GM23248 (cell line): Measurements from ENCODE around the gene RPS26.

Source experiments
- EZH2 ChIP-seq: fragments of 200-600 bp; sonication (generic); IDR thresholded peaks from 2 replicates; pipeline ENCODE4 v1.6.1; 2018; ENCODE audit warnings: antibody characterized with exemption, mild to moderate bottlenecking; ENCODE audit not compliant: insufficient read depth, poor library complexity, severe bottlenecking
- EZH2phosphoT487 ChIP-seq: fragments of 200-600 bp; sonication (generic); IDR thresholded peaks from 2 replicates; pipeline ENCODE4 v1.6.1; 2018; ENCODE audit warnings: antibody characterized with exemption, moderate library complexity, mild to moderate bottlenecking, low read depth; ENCODE audit not compliant: insufficient read depth

DNA sequence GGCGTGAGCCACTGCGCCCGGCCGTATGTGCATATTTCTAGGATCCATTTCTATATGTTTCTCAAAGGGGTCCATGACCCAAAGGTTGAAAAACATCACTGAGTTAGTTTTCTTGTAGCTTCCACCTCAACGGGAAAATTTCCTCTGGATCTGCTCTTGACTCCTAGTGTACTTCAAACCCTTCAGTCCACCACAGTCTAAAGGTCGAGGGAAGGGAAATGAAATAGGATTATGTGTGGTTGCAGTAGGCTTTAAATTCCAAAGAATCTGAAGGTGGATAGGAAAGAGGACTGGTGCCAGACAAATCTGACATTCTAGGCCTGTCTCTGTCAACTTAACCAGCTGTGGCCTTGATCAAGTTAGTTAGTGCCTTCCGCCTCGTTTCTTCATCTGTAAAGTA is 46.4 kb upstream of the RPS26 start:
- TF ChIP-seq EZH2, result no peak
- TF ChIP-seq EZH2phosphoT487, result no peak
